Stimulated activated CD8-positive, alpha-beta memory T cell treated with anti-CD3 and anti-CD28 coated beads, Interleukin-12 subunit alpha, Interleukin-12 subunit beta, amount 100 ng/mL, for 24 hours (primary cell): ENCODE measurements around the gene EPHA3.

Source experiments
- DNase-seq: peaks from one replicate; pipeline ENCODE4 v3.0.0-alpha.2; 2020; ENCODE audit errors: extremely low read depth

The EPHA3 gene

DNA sequence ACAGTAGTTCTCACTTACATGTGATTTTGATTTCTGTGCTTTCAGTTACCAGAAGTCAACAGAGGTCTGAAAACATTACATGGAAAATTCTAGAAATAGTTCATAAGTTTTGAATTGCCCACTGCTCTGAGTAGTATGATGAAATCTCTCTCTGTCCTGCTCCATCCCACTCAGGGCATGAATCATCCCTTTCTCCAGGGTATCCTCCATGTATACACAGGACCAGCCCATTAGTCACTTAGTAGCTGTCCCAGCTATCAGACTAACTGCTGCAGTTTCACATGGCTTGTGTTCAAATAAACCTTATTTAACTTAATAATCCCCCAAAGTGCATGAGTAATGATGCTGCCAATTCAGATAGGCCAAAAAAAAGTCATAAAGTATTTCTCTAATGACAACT lies 38.6 kb downstream of the EPHA3 start:
- DNase-seq, result no peak

DNA sequence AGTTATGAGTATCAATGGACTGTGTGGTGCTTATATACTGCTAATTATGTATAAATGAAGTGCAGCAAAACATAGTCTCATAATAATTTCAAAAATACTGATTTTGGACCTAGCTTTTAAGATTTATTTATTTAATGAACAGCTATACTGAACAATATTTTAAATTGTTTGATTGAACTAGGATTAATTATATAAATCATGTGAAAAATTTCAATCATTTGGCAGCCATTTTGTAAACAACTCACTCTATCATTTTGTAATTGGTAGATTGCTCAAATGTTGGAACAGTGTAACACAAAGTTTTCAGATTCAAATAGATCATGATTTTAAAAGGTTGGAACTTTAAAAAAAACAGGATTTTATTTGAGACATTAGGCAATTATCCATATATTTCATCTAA lies 47.0 kb downstream of the EPHA3 start:
- no peak for DNase-seq

- DNase-seq, result no peak
Observed at GRCh38 chr3:89155811-89156210, 48.4 kb downstream of the EPHA3 start.

DNA sequence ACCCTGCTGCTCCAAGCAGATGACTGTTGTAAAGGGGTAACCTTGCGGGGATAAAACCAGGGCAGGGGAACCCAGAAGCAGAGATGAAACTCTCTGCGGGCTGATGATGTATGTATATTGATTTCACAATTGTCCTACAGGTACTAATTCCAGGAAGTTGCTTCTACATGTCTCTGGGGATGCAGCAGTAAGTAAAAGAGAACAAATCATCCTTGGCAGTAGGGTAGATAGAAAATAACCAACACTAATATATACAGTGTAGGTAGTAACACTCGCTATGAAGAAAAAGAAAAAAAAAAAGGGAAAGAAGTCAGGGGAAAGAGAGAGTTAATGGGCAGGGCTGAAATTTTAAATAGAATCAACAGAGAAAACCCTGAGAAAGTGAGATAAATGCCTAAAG lies 50.2 kb downstream of the EPHA3 start:
- DNase-seq, result no peak

DNA sequence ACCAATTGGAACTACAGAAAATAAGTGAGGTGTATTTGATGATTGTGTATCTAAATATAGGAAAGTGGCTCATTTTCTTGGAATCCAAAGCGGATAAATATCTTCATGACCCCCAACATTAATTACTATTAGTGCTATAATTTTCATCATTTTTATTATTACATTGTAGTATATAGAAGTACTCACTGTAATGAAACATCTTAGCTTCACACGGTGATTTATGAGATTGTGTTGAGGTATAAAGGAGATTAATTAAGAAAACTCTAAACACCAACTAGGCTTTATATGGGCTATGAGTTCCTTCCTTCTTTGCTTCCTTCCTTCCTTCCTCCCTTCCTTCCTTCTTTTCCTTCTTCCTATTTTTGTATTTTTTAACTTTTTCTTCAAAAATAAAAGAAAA lies 52.2 kb downstream of the EPHA3 start:
- no peak for DNase-seq

DNA sequence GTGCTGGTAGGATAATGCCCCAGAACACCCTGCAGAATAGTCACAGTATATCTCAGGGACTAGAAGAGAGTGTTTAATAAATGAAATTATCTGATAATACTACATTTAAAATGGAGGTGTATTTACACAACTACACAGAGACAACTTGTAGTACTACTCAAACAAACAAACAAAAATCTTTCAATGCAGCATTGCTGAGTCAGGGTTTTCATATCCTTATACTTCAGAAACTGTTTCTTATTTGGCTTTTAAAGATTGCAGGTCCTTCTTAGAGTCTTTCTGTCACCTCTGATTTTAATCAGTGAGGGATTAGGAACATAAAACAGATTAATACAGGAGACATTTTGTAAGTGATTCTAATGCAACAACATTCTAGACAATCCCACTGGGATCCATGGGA lies 57.4 kb downstream of the EPHA3 start:
- DNase-seq, result no peak

DNA sequence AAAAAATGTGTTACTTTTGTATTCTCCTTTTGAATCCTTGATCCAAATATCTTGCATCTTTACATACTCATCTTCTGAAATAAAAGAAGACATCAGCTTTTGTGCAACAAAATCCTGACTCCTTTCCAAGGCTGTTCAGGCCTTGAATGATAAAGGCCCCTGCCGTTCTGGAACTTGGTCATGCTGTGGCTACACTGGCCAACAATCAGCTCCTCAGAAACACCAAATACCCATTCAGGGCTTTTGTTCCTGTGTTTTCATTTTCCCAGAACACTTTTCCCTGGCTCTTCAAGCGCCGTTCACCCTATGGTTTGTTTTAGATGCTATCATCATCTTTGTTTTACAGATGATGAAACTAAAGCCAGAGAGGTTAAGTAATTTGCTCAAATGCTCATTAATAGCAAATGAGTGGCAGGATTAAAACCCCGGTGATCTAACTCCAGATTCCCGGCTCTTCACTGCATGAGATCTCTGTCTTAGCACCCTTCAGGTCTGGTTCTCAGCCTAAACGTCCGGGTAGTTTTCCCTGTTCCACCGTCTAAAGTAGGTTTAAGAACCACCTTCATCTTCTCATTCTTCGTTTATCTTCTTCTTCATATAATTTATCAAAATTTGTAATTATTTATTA lies 58.3 kb downstream of the EPHA3 start:
- DNase-seq, result no peak

GRCh38 chr3:89171687-89172545 lies 64.5 kb downstream of the EPHA3 start:
- no peak for DNase-seq

DNA sequence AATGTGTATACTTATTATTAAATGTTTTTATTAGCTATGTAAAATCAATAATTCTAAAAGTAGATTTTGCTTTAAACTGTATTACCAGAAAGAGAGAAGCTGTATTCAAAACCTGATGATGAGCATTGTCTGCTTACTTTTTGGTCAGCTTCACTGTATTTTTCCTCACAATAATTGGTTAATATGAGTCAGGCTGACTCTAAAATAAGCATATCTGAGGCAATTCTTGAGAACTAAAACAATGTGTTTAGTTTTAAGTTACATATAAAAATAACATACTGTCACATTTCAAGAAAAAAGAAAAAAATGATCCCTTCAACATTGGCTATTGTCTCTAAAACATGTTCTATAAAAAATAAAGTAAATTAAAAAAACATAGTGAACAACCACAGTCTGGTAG lies 66.1 kb downstream of the EPHA3 start:
- no peak for DNase-seq

GRCh38 chr3:89179355-89180001 lies 72.1 kb downstream of the EPHA3 start:
- DNase-seq, result no peak

GRCh38 chr3:89180334-89180733 lies 72.9 kb downstream of the EPHA3 start:
- no peak for DNase-seq

GRCh38 chr3:89182056-89182455 lies 74.6 kb downstream of the EPHA3 start:
- no peak for DNase-seq

- DNase-seq, result no peak
Observed at GRCh38 chr3:89184151-89184995, 77.0 kb downstream of the EPHA3 start.

GRCh38 chr3:89186456-89186855 lies 79.0 kb downstream of the EPHA3 start:
- no peak for DNase-seq

GRCh38 chr3:89198591-89198990 lies 91.2 kb downstream of the EPHA3 start:
- no peak for DNase-seq

GRCh38 chr3:89212619-89213018 lies 105.2 kb downstream of the EPHA3 start:
- DNase-seq, result no peak

GRCh38 chr3:89216016-89216739 lies 108.8 kb downstream of the EPHA3 start:
- no peak for DNase-seq

GRCh38 chr3:89217148-89217685 lies 109.8 kb downstream of the EPHA3 start:
- no peak for DNase-seq

GRCh38 chr3:89221924-89222323 lies 114.5 kb downstream of the EPHA3 start:
- DNase-seq, result no peak

DNA sequence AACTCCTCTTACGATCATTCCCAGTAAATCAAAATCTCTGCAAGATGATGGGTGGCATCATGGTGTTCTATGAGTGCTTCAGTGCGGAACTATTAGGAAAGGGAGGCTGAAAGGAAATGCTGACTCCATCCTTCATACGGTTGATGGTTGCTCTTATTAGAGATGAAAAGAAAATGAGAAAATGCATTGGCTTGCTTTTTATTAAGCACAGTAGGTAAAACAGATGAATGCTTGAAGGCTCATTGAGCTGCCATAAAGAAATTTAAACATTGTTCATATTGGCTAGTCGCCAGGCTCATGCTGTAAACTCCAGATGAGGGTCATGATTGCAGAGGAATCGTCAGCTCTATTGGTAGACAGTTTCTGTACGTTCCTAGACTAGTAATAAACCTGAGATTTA lies 115.8 kb downstream of the EPHA3 start:
- DNase-seq, result no peak

DNA sequence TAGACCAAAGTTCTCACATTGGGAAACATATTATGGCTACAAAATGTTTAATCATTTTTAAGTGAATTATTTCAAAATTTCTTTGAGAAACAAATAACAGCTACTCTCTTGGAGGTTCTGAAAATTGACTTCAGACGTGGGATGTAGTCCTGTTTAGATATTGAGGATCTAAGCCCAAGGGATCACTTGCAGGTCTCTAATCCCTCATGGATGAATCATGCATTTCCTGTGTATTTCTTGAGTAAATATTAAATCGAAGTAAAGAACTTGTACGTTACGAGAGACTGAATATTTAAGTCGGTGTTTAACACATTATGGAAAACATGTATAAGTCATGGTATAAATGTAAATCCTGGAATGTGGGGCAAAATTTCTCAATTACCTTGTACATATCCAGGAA lies 119.8 kb downstream of the EPHA3 start:
- DNase-seq, result no peak
